Measurements from ENCODE around the gene MAGI1.
A peak's percentile ranks its signal among the peaks of the same experiment; 100 is the strongest.
"Not testable (repeated sequence)": the region's sequence is repeated elsewhere in the genome, so short reads cannot be mapped to it uniquely, and the experiment has no call there.

MAGI1 gene

DNA sequence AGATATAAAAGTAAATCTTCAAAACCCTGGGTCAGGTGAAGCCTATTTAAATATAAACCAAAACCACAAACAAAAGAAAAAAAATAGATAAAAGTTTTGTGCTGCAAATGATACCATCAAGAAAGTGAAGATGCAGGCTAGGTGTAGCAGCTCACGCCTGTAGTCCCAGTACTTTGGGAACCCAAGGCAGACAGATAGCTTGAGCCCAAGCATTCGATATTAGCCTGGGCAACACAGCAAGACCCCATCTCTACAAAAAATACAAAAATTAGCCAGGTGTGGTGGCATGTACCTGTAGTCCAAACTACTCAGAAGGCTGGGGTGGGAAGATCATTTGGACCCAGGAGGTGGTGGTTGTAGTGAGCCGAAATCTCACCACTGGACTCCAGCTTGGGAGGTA, 164.8 kb downstream of the MAGI1 start:
- no peak for DNase-seq (ENCODE audit: low spot score)

DNA sequence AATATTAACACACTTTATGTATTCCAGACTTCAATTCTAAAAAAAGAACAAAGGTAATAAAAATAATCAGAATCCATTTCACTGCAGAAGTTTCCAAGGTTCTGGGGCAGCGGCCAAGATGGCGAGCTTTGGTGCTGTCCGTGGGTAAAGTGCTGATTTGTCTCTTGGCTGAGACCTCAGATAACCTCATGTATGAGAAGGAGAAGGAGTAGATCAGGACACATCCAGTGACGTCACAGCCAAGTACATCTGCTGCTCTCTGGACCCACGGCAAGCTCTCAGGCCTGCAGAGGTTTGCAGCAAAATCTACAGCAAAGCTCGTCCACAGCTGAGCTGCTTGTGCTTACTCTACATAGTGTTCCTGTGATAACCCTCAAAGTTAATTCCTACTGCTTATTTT, 165.7 kb downstream of the MAGI1 start:
- no peak for DNase-seq (ENCODE audit: low spot score)

DNA sequence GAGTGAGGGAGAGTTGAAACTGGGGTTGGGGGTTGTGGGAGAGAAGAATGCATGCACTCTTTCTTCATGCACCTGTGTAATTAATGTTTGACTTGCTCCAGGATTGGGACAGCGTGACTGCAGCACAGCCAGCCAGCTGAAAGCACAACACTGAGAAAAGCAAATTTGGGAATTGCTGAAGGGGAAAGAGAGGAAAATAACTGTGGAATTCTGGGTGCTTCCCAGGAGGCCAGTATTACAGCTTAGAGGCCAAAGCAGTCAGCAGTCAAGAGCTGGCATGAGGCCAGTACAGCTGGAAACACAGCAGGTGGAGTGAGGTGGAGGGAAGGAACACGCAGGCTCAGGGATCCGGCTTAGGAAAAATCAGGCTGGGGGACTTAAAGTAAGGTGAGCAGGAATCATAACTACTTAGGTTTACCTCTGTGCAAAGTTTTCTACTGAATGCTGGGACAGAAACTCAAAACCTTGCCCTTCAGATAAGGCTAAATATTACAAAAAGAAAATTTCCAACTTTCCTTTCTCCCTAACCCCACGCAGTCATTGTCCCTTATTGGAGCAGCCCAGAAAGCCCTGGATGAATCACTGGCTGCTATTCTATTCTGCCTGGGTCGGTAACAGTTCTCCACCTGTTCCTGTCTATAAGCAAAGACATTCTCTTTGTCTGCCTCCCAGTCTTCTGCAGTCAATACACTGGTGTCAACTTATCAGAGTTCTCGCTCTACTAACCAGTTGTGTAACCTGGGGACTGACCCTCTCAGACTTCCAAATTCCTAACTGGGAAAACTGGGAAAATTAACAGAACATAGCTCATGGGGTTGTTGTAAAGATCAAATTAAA, 167.2 kb downstream of the MAGI1 start:
- DNase-seq (ENCODE audit: low spot score): no peak

DNA sequence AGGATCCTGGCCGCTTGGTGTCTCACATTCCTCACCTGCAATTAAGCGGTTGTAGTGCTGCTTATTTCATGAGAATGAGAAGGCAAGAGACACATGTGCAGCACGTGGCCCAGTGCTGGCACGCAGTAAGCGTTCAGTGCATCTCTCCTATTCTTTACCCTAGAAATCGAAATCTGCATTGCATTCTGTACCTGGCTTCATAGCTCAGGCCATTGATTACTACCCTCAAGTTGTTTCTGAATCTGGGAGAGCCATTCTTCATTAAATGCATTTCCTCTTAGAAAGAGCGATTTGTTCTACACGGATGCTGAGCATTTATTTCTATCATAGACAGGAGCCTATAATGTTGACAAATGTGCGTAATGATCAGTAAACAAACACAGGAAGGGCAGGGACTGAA, 168.9 kb downstream of the MAGI1 start:
- DNase-seq (ENCODE audit: low spot score): no peak

DNA sequence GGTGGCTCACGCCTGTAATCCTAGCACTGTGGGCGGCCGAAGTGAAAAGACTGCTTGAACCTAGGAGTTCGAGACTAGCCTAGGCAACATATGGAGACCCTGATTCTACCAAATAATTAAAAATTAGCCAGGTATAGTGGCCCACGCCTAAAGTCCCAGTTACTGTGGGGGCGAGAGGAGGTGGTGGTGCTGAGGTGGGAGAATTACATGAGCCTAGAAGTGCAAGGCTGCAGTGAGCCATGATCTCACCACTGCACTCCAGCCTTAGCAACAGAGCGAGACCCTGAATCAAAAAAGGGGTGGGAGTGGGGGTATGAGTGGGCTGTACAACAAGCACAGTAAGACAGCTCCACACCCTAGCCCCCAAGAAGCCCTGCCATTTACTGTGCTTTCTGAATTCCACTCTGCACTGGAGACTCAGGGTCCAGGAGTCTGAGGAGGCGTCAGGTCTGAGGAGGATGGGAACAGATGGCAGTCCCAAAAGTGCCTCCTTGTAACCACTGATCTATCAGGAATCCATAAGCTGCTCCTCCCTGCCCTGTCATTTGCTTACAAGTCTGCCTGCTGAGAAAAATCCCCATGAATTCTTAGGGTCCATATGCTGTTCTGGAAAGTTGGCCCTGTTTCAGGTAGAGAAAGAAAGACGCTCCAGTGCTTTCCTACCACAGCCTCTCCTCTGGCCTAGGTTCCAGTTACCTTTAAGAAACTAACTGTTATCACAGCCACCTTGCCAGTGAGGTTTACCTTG, 171.1 kb downstream of the MAGI1 start:
- DNase-seq (ENCODE audit: low spot score): no peak

DNA sequence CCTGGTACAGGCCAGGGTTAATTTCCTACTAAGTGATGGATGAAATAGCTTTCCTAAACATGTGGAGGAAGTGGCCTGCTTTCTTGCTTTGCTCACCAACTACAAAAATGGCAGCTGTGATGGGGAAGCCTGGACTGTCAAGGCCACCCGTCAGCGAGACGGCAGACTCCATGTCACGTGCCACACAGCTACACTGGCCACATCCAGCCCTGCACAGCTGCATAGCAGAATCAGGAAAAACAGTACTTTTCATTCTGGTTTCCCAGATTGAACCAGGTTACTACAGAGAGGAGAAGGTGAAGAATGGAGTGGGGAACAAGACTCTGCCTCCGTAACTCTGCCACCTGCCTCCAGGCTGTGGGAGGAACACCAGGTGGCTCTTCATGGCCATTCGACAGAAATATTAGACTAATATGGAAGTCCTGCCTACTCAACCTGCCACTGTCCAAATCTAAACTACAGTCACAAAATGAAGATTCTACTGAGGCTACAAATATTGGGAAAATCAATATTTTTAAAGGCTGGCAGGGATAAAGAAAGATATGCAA, 174.3 kb downstream of the MAGI1 start:
- DNase-seq (ENCODE audit: low spot score): no peak

DNA sequence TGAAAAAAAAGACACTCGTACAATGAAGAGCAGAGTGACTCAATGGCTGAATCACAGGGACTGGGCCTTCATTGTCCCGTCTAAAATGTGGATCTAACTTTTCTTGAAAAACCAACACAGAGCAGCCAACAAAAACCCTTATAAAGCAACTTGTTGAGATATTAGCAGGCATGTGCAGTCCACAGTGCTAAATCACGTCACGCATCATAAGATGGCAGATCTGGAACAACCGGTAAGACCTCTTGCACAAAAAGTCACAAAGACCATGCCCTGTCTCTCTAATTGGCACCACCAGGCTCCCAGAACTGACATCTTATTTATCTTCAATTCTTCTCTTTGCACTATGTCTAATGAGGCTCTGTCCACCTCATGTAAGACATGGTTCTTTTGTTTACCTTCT, 177.0 kb downstream of the MAGI1 start:
- no peak for DNase-seq (ENCODE audit: low spot score)

DNA sequence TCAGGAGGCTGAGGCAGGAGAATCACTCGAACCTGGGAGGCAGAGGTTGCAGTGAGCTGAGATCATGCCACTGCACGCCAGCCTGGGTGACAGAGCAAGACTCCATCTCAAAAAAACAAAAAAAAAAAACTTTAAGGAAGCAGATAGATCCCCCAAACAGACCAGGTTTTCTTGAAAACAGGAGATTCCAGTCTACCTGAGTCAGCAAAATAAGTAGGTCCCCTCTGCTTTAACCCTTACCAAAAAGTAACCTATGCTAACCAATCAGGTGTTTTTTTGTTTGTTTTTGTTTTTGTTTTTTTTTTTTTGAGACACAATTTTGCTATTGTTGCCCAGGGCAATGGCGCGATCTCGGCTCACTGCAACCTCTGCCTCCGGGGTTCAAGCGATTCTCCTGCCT, 179.1 kb downstream of the MAGI1 start:
- not testable (repeated sequence) for DNase-seq (ENCODE audit: low spot score)

DNA sequence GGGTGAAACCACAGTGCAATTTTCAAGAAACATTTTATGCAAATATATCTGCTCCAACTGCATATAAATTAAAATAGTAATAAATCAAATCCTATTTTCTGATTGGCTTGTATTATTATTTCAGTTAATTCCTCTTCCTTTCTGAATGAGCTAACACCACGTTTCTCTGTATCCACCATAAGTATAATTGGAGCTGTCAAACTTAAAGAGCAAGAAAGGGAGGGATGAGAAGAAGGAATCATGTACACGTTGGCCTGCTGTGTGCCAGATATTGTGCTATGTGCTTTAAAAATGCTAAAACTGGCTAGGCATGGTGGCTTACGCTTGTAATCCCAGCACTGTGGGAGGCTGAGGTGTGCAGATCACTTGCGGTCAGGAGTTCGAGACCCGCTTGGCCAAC, 180.0 kb downstream of the MAGI1 start:
- DNase-seq (ENCODE audit: low spot score): no peak

DNA sequence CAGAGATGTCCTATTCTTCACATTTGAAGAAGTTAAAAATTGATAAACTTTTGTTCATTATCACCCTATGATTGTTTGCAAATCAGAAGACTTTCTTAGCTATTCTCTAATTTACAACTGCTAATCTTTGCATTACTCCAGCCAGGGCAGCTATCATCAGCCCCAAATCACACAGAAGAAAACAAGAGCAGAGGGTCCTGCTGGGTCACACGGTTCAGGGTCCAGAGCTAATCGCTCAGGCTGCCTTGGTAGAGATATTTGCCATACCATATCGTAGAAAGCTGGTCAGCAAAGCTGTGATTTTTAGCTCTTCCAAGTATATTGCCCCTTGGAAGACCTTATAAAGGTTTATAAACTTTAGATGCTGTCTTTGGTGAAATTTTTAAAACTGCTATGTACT, 181.4 kb downstream of the MAGI1 start:
- no peak for DNase-seq (ENCODE audit: low spot score)

DNA sequence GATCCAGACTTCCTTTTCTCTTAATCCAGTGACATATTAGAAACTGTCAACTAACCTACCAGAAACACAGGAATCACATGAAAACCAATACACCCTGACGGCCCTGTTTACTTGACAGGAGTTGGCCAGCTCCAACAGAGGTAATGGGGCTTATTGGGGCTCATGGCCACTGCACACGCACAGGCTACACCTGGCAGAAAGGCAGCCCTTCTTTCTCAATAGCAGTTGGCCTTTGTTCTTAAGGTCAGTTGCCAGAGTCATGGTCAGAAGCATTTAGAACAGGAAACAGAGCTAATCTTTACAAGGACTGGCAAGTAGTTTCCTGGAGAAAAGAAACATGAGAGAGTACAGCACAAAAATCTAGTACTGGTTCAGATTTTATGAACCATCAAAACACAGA, 181.8 kb downstream of the MAGI1 start:
- peak; percentile 15 for DNase-seq (ENCODE audit: low spot score)

DNA sequence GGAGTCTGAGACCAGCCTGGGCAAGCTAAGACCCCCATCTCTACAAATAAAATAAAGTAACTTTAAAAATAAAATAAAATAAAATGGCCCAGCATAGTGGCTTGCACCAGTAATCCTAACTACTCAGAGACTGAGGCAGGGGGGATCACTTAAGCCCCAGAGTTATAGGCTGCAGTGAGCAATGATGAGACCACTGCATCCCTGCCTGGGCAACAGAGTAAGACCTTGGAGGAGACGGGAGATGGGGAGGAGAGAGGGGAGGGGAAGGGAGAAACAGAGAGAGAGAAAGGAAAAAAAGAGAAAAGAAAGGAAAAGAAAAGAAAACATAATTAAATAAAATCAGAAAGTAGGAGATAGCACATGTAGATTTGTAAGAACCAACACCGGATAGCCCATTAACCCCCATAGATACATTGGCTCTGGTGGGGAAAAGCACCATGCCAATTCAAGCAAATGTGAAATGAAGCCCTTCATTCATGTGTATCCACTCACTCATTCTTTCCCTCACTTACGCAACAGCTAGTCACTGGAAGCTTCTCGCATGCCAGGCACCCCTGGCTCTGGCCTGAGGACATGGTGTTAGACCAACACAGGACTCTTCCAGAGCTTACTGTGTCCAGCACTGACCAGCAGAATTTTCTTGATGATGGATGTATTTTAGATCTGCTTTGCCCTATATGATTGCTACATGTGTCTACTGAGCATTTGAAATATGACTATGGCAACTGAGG, 183.2 kb downstream of the MAGI1 start:
- DNase-seq (ENCODE audit: low spot score): no peak

DNA sequence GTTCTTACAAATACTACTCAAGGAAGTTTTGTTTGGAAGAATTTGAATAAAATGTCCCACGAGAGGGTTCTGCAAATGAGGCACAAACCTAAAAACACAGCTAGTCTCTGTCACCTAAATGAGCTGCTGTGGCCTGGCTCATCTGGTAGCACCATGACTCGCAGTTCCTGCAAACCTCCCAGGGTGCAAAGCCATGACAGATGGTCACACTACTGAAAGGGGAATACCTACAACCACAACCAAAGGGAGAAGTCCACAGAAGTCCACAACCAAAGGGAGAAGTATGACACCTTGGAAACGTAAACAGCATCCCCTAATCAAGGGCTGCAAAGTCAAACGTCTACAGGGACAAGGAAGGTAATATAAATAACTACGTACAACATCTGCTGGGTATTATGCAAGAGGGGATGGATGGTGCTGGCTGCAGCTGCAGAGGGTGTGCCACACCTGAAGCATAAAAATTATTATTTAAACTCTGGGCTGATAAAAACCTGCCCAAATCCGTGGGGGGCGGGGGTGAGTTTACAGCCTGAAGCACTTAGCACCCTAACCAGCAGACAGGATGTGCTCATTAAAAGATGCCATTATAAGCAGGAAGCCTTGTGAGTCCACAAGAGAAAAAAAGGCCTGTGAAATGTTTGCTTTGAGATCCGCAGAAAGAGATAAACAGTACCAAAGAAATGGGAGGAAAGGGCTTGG, 184.0 kb downstream of the MAGI1 start:
- no peak for DNase-seq (ENCODE audit: low spot score)

DNA sequence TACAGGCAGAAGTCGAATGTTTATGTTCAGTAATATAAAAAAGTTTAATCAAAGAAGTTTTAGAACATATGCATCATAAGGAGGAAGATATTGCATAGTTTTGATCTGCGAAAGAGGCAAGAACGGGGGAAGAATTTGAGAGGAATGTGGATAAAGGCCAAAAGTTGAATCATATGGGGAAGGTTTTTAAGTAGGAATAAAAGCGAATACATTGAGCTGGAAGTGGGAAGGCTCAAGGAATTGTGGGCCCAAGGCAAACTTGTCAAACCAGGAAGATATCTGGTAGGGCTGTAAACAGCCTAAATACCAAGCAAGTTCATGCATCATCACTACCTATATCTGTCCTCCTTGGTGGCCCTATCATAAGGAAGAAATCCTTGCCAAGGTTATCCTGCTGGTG, 186.9 kb downstream of the MAGI1 start:
- no peak for DNase-seq (ENCODE audit: low spot score)

DNA sequence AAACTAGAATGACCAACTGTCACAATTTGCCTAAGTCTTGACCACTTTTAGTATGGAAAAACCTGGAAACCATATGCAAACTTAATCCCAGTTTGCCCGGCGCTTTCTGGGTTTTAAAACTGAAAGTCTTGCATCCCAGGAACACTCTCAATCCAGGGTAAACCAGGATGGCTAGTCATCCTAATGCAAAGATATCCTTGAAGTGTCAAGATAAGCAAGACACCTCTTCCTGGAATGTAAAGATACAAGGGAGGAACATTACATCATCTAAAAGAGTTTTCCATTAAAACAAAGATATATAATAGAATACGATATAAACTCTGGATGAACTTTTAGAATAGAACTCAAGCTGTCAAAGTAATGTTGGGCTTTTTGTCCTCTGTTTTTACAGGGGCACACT, 188.5 kb downstream of the MAGI1 start:
- no peak for DNase-seq (ENCODE audit: low spot score)

DNA sequence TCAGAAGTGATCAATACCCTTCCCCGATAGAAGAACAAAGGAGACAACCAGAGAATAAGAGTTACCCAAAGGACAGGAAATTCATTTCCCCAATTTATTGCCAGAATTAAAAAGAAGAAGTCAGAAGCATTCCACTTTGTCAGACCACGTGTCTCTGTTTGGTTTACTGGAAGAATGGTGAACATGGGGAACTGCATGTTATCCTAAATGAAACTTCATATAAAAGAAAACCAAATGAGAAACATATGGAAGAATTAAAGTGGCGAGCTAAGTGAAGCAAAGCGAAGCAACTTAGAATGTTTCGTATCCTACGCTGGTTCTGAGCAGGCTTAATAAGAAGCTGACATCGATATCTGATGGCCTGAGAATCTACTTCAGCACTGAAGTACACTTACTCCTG, 190.7 kb downstream of the MAGI1 start:
- no peak for DNase-seq (ENCODE audit: low spot score)

DNA sequence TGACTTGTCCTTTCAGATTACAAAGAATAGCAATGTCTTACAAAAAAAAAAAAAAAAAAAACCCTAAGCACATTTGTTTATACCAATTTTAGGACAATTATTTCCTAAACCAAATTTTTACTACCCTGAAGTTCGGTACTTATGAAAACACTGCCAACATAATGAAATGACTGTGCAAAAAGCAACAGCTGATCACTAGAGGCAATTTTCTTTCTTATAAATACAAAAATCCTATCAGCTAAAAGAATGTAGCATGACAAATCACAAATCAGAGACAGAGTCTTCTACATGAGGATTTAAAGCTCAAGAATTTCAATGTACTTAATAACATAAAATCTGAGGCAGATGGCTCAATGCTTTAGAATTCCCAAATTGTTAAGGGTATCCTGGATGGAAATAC, 191.8 kb downstream of the MAGI1 start:
- DNase-seq (ENCODE audit: low spot score): no peak

DNA sequence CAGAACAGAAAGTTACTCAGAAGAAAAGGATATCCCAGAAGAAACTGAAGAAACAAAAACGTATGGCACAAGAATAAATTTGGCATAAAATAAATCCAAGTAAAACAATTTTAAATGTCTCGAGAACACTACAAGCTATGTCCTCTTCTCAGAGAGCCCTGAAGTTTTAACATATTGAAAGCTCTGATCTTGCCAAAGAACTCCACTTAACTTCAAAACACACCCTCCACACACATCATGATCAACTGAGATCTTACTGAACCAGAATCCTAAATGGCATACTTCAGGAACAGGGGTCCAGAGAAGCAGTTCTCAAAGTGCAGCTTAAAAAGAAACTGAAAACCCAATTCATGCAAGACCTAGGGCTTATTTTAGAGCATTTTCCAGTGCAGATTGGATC, 194.3 kb downstream of the MAGI1 start:
- DNase-seq (ENCODE audit: low spot score): no peak

DNA sequence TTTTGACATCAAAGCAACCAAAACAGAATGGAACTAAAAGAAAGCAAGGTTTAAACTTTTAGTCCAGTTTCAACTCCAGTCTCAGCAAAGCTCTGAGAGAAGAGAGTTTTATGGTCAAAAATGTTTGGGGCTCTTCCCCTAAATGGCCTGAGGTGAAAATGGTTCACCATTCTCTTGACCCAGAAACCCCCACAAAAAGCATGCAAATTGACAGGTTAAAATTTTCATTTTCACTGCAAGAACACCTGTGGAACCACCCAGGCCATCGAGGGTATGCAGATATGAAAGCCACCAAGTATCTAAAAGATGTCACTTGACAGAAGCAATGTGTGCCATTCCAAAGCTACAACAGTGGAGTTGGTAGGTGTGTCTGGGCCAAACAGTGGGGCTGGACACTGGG, 195.0 kb downstream of the MAGI1 start:
- DNase-seq (ENCODE audit: low spot score): no peak

DNA sequence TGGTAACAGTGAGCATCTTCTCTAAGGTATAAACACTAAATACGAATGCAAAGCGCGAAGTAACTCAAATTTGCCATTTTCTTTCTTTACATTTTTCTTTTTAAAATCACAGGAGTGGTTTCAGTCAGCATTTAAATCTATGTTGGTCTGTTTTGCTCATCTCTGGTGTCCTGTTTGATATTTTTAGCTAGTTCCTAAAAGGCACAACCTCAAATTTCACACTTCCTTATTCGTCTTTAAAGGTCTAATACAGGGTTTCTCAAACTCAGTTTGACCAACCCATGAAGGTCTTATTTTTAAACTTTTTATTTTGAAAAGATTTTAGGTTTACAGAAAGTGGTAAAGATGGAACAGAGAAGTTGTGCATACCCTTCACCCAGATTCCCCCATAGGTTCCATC, 201.1 kb downstream of the MAGI1 start:
- DNase-seq (ENCODE audit: low spot score): no peak

DNA sequence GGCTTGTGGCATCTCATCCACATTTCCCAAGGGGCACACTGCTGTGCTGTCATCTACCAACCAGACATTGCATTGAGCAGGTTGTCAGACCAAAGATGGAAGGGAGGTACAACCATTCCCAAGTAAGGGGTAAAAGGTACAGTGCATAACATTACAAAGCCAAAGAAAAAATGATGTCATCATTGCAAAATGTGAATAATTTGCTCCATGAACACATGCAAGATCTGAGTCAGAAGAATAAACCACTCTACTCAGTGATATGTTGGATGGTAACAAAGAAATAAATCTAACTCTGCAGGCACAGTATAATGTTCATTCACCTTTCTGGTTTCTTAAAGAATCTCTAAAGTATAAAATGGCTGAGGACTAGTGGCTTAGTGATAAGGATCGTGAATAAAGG, 202.7 kb downstream of the MAGI1 start:
- DNase-seq (ENCODE audit: low spot score): no peak

Data from kidney capillary endothelial cell (primary cell).